HG03097 (cell line): ENCODE data around the gene C7orf33.
"Not testable (repeated sequence)": the region's sequence is repeated elsewhere in the genome, so short reads cannot be mapped to it uniquely, and the experiment has no call there.

Experiments used
- ATAC-seq: cut with Tn5 transposase; IDR thresholded peaks from one replicate; pipeline ENCODE4 v1.9.1; 2021; ENCODE audit not compliant: unreplicated experiment, low FRiP score

Gene C7orf33

DNA sequence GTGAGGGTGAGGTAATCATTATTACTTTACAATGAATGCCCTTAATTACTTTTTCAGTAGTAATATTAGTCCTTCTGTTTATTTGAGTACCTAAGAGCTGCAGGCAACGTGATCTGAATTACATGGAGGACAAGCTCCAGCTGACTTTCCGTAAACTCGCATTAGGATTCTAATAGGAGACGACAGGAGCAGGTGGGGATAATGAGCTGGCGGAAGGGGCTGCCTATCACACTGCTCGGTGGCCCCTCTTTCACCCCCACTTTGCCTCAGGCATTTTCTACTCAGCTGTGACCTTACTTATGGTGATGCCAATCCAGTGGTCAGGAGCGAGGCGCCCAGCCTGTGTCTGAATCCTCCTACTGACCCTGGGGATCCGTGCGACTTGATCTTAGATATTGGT, at the start of gene C7orf33:
TSS of gene C7orf33 (plus strand) at position 296 of the 400 bp plus-strand sequence. CDS start 160 bp downstream, outside the sequence.
- no peak for ATAC-seq

- no peak for ATAC-seq
These were observed 48.6 kb upstream of the C7orf33 start for GRCh38 chr7:148541891-148542504.

GRCh38 chr7:148543302-148543701, 47.3 kb upstream of the C7orf33 start:
- ATAC-seq: no peak

DNA sequence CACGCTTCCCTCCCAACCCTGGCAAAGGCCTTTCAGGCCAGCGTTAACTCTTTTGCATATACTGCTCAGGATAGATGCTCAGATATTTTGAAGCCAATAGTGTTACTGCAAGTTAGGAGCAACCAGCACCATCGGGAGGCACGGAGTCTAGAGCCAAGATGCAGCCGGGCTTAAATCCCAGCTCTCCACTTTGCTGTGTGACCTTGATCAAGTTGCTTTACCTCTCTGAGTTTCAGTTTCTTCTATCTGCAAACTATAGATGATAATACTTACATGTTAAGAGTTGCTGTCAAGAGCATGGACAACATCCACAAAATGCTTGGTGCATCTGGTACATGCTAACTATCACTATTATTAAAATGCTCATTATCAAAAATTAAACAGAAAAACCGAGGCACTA, 45.4 kb upstream of the C7orf33 start:
- no peak for ATAC-seq

DNA sequence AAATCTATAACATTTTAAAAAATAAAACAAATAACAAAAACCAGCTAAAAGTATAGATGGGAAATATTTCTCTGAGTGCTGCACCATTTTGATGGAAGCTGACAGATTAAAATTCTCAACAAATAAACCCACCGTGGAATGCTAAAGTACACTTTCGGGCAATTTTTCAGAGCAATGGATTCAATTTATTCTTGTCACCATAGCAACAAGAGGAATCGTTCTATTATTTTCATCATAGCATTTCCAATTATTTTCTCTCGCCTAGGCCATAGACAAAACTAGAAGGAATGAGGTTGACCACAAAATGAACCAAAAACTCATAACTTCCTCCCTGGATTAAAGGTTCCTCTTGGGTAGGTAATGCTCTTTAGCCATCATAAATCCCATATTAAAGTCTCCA, 44.6 kb upstream of the C7orf33 start:
- ATAC-seq: no peak

- no peak for ATAC-seq
These were observed 43.7 kb upstream of the C7orf33 start for GRCh38 chr7:148546857-148547256.

GRCh38 chr7:148547951-148548350, 42.6 kb upstream of the C7orf33 start:
- ATAC-seq: no peak

GRCh38 chr7:148553979-148554378, 36.6 kb upstream of the C7orf33 start:
- no peak for ATAC-seq

- no peak for ATAC-seq
These were observed 33.7 kb upstream of the C7orf33 start for GRCh38 chr7:148556892-148557291.

GRCh38 chr7:148558914-148559313, 31.7 kb upstream of the C7orf33 start:
- ATAC-seq: no peak

GRCh38 chr7:148561099-148561498, 29.5 kb upstream of the C7orf33 start:
- ATAC-seq: no peak

DNA sequence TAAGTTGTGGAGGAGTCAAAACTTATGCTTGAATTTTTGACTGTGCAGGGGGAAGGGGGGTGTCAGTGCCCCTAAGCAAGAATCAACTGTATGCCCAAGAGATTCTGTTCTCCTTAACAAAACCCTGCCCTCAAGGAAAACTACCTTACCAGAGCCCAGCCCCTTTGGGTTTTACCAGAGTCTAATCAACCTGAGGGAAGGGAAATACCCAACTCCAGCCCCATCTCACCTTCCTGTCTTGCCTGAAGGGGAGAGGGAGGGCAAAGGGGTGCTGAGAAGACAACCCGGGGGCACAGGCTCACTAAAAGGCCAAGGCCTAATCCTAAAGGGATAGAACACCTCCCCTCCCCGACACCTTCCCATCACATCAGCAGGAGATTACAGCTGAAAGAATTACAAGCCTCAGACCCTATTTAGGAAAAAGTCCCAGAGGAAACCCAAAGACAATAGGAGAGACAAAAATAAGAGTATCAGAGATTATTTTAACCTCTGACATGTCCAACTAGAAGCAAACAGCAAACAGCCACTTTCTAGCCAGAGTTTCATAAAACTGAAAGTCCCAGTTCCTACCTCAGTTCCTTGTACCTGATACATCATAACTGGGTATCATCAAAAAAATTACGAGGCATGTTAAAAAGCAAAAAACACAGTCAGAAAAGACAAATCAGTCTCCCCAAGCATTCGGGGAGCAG, 26.8 kb upstream of the C7orf33 start:
- ATAC-seq: peak; percentile 9

- ATAC-seq: peak; percentile 82
These were observed 26.2 kb upstream of the C7orf33 start for GRCh38 chr7:148564275-148564951.

DNA sequence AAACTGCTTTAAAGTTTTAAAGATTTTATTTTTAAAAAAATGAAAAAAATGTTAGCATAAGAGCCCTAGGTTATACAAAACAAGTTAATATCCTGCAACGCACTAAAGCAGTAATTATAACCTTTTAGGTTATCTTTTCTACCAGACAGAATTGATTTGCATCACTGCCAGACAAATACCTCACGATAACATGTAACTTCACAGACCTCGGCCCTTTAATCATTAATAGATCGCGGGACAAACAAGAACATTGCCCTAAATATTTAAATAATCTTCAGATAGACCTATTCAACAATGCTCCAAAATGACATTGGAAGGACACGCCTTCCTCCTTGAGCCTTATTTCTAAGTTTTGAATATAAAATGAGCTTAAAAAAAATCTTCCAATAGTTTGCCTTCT, 23.8 kb upstream of the C7orf33 start:
- no peak for ATAC-seq

GRCh38 chr7:148567524-148567923, 23.0 kb upstream of the C7orf33 start:
- no peak for ATAC-seq

DNA sequence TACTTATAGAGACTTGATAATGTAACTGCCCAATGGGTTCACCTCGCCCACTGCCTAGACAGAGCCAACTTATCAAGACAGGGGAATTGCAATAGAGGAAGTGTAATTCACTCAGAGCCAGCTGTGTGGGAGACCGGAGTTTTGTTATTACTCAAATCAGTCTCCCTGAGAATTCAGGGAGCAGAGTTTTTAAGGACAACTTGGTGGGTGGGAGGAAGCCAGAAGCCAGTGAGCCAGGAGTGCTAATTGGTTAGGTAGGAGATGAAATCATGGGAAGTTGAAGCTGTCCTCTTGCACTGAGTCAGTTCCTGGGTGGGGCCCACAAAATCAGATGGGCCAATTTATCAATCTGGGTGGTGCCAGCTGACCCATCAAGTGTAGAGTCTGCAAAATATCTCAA, 20.1 kb upstream of the C7orf33 start:
- ATAC-seq: no peak

- not testable (repeated sequence) for ATAC-seq
These were observed 19.6 kb upstream of the C7orf33 start for GRCh38 chr7:148570973-148571372.

- ATAC-seq: no peak
These were observed 19.2 kb upstream of the C7orf33 start for GRCh38 chr7:148571381-148571780.

DNA sequence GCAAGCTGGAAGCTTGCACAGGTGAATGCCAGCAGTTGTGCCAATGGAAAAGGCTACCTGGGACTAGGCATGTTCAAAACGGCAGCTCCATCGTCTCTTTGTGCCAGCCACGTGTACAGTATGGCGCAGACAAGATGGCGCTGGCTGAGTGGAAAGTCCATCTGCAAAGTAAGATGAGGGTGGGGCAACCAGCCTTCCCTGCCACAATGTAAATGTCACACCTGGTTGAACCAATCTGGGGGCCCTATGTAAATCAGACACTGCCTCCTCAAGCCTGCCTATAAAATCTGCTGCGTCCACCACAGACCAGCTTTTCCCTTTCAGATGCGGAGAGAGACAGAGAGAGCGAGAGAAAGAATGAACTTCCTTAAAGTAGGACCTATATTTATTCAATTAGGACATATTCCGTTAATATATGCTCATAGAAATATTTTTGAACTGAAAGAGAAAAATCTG, 18.5 kb upstream of the C7orf33 start:
- no peak for ATAC-seq

- not testable (repeated sequence) for ATAC-seq
These were observed 17.0 kb upstream of the C7orf33 start for GRCh38 chr7:148573581-148573980.

GRCh38 chr7:148575640-148576411, 14.7 kb upstream of the C7orf33 start:
- ATAC-seq: no peak
